Mesenchymal stem cell (in vitro differentiated cells and primary cell): ENCODE results near the gene RPS5.
A peak's percentile ranks its signal among the peaks of the same experiment; 100 is the strongest.
"Not testable (repeated sequence)": the region's sequence is repeated elsewhere in the genome, so short reads cannot be mapped to it uniquely, and the experiment has no call there.

ENCODE experiments used
- DNase-seq: peaks from one replicate; pipeline ENCODE4 v3.0.0-alpha.2; 2013
- H2AFZ ChIP-seq: one replicate; pipeline ENCODE4 v1.6.1; 2013; ENCODE audit warnings: low read depth, mild to moderate bottlenecking, control low read depth, inconsistent platforms, low read length, moderate library complexity
- H2AK5ac ChIP-seq: 2 replicates; pipeline ENCODE4 v1.6.1; 2013; ENCODE audit warnings: low read length, moderate library complexity, mild to moderate bottlenecking, inconsistent platforms; ENCODE audit not compliant: severe bottlenecking
- H2BK120ac ChIP-seq: one replicate; pipeline ENCODE4 v1.6.1; 2013; ENCODE audit warnings: low read depth, mild to moderate bottlenecking, inconsistent platforms, low read length, moderate library complexity
- H2BK12ac ChIP-seq, 2 experiments: one replicate each; pipeline ENCODE4 v1.6.1; 2013; ENCODE audit warnings: inconsistent platforms in 2 of 2, low read length in 2 of 2, mild to moderate bottlenecking in 2 of 2, moderate library complexity in 2 of 2, control low read depth in 1 of 2
- H2BK15ac ChIP-seq: one replicate; pipeline ENCODE4 v1.6.1; 2013; ENCODE audit warnings: mild to moderate bottlenecking, low read depth, inconsistent platforms; ENCODE audit not compliant: poor library complexity, severe bottlenecking
- H2BK5ac ChIP-seq: 2 replicates; pipeline ENCODE4 v1.6.1; 2013; ENCODE audit warnings: low read depth, mild to moderate bottlenecking, low read length, control low read depth, inconsistent platforms; ENCODE audit not compliant: poor library complexity, severe bottlenecking
- H3K14ac ChIP-seq, 2 experiments: one replicate each; pipeline ENCODE4 v1.6.1; 2013; ENCODE audit warnings: inconsistent platforms in 2 of 2, low read length in 2 of 2, control low read depth in 1 of 2, mild to moderate bottlenecking in 1 of 2, moderate library complexity in 1 of 2
- H3K18ac ChIP-seq, 2 experiments: one replicate each; pipeline ENCODE4 v1.6.1; 2013; ENCODE audit warnings: inconsistent platforms in 2 of 2, low read length in 2 of 2, control low read depth in 1 of 2, low read depth in 1 of 2, mild to moderate bottlenecking in 1 of 2
- H3K23ac ChIP-seq, 2 experiments: one replicate each; pipeline ENCODE4 v1.6.1; 2013; ENCODE audit warnings: inconsistent platforms in 2 of 2, low read length in 2 of 2, mild to moderate bottlenecking in 2 of 2, moderate library complexity in 2 of 2, control low read depth in 1 of 2
- H3K27ac ChIP-seq: 2 replicates; pipeline ENCODE4 v1.5.1; 2013; ENCODE audit warnings: mild to moderate bottlenecking, moderate library complexity, low read length, control low read depth, inconsistent platforms; ENCODE audit not compliant: poor library complexity, severe bottlenecking
- H3K27me3 ChIP-seq, 2 experiments: 2 replicates each; pipeline versions ENCODE4 v1.6.1 to v1.7.0; 2013; ENCODE audit warnings: low read length in 2 of 2, mild to moderate bottlenecking in 2 of 2, moderate library complexity in 2 of 2, control low read depth in 1 of 2, inconsistent platforms in 1 of 2; ENCODE audit not compliant: control insufficient read depth in 1 of 2, insufficient read depth in 1 of 2
- H3K36me3 ChIP-seq, 2 experiments: 2 replicates each; pipeline versions ENCODE4 v1.6.1 to v1.7.0; 2013; ENCODE audit warnings: low read length in 2 of 2, control low read depth in 1 of 2, inconsistent platforms in 1 of 2, low read depth in 1 of 2, mild to moderate bottlenecking in 1 of 2; ENCODE audit not compliant: insufficient read depth in 2 of 2, control insufficient read depth in 1 of 2
- H3K4ac ChIP-seq, 2 experiments: one replicate each; pipeline ENCODE4 v1.6.1; 2013; ENCODE audit warnings: inconsistent platforms in 2 of 2, low read length in 2 of 2, mild to moderate bottlenecking in 2 of 2, moderate library complexity in 2 of 2, control low read depth in 1 of 2, low read depth in 1 of 2
- H3K4me1 ChIP-seq: 2 replicates; pipeline ENCODE4 v1.6.1; 2013; ENCODE audit warnings: low read depth, low read length, control low read depth; ENCODE audit not compliant: control insufficient read depth, insufficient read depth
- H3K4me2 ChIP-seq: 2 replicates; pipeline ENCODE4 v1.6.1; 2013; ENCODE audit warnings: low read length, mild to moderate bottlenecking, inconsistent platforms; ENCODE audit not compliant: poor library complexity, severe bottlenecking
- H3K4me3 ChIP-seq, 2 experiments: 2 replicates each; pipeline versions ENCODE4 v1.5.1 to v1.7.0; 2013; ENCODE audit warnings: low read length in 2 of 2, mild to moderate bottlenecking in 2 of 2, control low read depth in 1 of 2, low read depth in 1 of 2; ENCODE audit not compliant: insufficient read depth in 1 of 2
- H3K79me1 ChIP-seq: replicated peaks from 2 replicates; pipeline ENCODE4 v1.6.1; 2013; ENCODE audit warnings: mild to moderate bottlenecking, control low read depth, low read length, inconsistent platforms; ENCODE audit not compliant: poor library complexity, severe bottlenecking
- H3K9ac ChIP-seq: 2 replicates; pipeline ENCODE4 v1.7.0; 2013; ENCODE audit warnings: mild to moderate bottlenecking, low read length, moderate library complexity
- H3K9me3 ChIP-seq: 2 replicates; pipeline ENCODE4 v1.7.0; 2013; ENCODE audit warnings: mild to moderate bottlenecking, low read length; ENCODE audit not compliant: control insufficient read depth
- H4K8ac ChIP-seq: one replicate; pipeline ENCODE4 v1.6.1; 2013; ENCODE audit warnings: inconsistent platforms, mild to moderate bottlenecking, low read length, moderate library complexity
- H4K91ac ChIP-seq: one replicate; pipeline ENCODE4 v1.6.1; 2013; ENCODE audit warnings: mild to moderate bottlenecking, low read length, inconsistent platforms
- WGBS: methylation state at CpG from one replicate; pipeline ENCODE4 v1.1.7; 2013; ENCODE audit warnings: mixed read lengths; 5-methylcytosine and 5-hydroxymethylcytosine counted together

RPS5 gene

DNA sequence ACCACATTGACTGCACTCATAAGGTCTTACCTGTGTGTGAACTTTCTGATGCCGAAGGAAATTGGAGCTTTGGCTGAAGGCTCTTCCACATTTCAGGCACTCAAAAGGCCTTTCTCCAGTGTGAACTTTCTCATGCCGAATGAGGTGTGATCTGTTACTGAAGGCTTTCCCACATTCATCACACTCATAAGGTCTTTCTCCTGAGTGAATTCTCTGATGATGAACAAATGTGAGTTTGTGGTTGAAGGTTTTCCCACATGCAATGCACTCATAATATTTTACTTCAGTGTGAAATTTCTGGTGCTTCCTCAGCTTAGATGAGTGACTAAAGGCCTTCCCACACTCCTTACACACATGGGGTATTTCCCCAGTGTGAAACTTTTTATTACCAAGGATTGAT, 47.1 kb downstream of the RPS5 start:
- Histone ChIP-seq H3K36me3 (peaks cover 59 to 77% of the 10 kb centered on the region in 2 experiments), H4K8ac (no peak overlapping the region), H4K91ac (no peak overlapping the region), H2AK5ac (no peak overlapping the region), H2BK15ac (no peak overlapping the region), H3K4me3 (peak overlapping the region in 1 of 2 experiments; percentile 63), H2BK12ac (no peak overlapping the region), H2AFZ (no peak overlapping the region), H3K23ac (no peak overlapping the region), H3K79me1 (peaks cover 6% of the 10 kb centered on the region), H3K4me1 (peaks cover 2% of the 10 kb centered on the region), H3K14ac (no peak overlapping the region), H3K18ac (no peak overlapping the region), H2BK5ac (no peak overlapping the region), H3K9ac (no peak overlapping the region), H3K4ac (no peak overlapping the region), H3K27ac (no peak overlapping the region), H3K4me2 (no peak overlapping the region), H3K27me3 (no peaks in the 10 kb centered on the region), H2BK120ac (no peak overlapping the region), H3K9me3 (peaks cover 94% of the 10 kb centered on the region)
- WGBS, result 100% methylated on average over 1 of the region's 2 CpGs
- DNase-seq, result no peak

- peak within 1 kb of the TSS in 1 of 2 experiments; percentile 78 for H3K14ac ChIP-seq
- H3K4ac ChIP-seq, result peak within 1 kb of the TSS; percentile 42 to 49
- peak within 1 kb of the TSS; percentile 99 for H4K8ac ChIP-seq
- DNase-seq, result peak; percentile 99
- 39% methylated on average over 59 of the region's 59 CpGs for WGBS
- H3K4me2 ChIP-seq, result peak within 1 kb of the TSS; percentile 71
- H3K27ac ChIP-seq, result peak within 1 kb of the TSS; percentile 66
- H2AFZ ChIP-seq, result peak within 1 kb of the TSS; percentile 69
- H3K9ac ChIP-seq, result peak within 1 kb of the TSS; percentile 93
- no peak within 1 kb of the TSS for H3K23ac ChIP-seq
- no peaks in the 10 kb centered on the region for H3K27me3 ChIP-seq
- peak within 1 kb of the TSS; percentile 2 for H2AK5ac ChIP-seq
- peak within 1 kb of the TSS; percentile 57 for H4K91ac ChIP-seq
- peaks cover 14% of the 10 kb centered on the region for H3K4me1 ChIP-seq
- peaks cover 42% of the 10 kb centered on the region for H3K9me3 ChIP-seq
- no peak within 1 kb of the TSS for H2BK12ac ChIP-seq
- peak within 1 kb of the TSS; percentile 82 to 97 for H3K4me3 ChIP-seq
- H2BK120ac ChIP-seq, result no peak within 1 kb of the TSS
- peaks cover 21 to 32% of the 10 kb centered on the region in 2 experiments for H3K36me3 ChIP-seq
- peak within 1 kb of the TSS; percentile 44 for H2BK15ac ChIP-seq
- peak within 1 kb of the TSS; percentile 33 for H2BK5ac ChIP-seq
- peaks cover 11% of the 10 kb centered on the region for H3K79me1 ChIP-seq
- peak within 1 kb of the TSS; percentile 44 to 48 for H3K18ac ChIP-seq
These were observed 52.8 kb downstream of the RPS5 start, which contains the start of gene ZNF132 for GRCh38 chr19:58439576-58440554. Gene ZNF132 (minus strand): TSS chr19:58440153. CDS start chr19:58439821, 332 bp downstream.

- Histone ChIP-seq H3K4me2 (peak overlapping the region; percentile 71), H4K8ac (peak overlapping the region; percentile 98), H3K23ac (no peak overlapping the region), H3K79me1 (peaks cover 11% of the 10 kb centered on the region), H2AFZ (no peak overlapping the region), H2AK5ac (no peak overlapping the region), H2BK5ac (no peak overlapping the region), H3K9me3 (peaks cover 35% of the 10 kb centered on the region), H3K27ac (peak overlapping the region; percentile 4), H2BK12ac (no peak overlapping the region), H2BK15ac (no peak overlapping the region), H3K4me1 (peaks cover 14% of the 10 kb centered on the region), H3K4me3 (peak overlapping the region; percentile 53 to 97), H3K36me3 (peaks cover 16 to 25% of the 10 kb centered on the region in 2 experiments), H3K18ac (peak overlapping the region; percentile 7 to 11), H2BK120ac (no peak overlapping the region), H3K9ac (peak overlapping the region; percentile 85), H4K91ac (no peak overlapping the region), H3K14ac (no peak overlapping the region), H3K4ac (no peak overlapping the region), H3K27me3 (no peaks in the 10 kb centered on the region)
- DNase-seq, result no peak
- 83% methylated on average over 31 of the region's 31 CpGs for WGBS
These were observed 53.5 kb downstream of the RPS5 start for GRCh38 chr19:58440556-58440955.

GRCh38 chr19:58442986-58443385, 55.9 kb downstream of the RPS5 start:
- H3K9me3 ChIP-seq, result peaks cover 14% of the 10 kb centered on the region
- H3K9ac ChIP-seq, H4K91ac ChIP-seq, H3K27me3 ChIP-seq, H2BK5ac ChIP-seq, H3K18ac ChIP-seq, H3K4ac ChIP-seq, H2BK120ac ChIP-seq, H3K4me3 ChIP-seq, H2BK15ac ChIP-seq, DNase-seq, H2AK5ac ChIP-seq, H3K79me1 ChIP-seq, H3K27ac ChIP-seq, H3K23ac ChIP-seq, H3K4me2 ChIP-seq, H4K8ac ChIP-seq, H3K36me3 ChIP-seq, H2AFZ ChIP-seq, H2BK12ac ChIP-seq, H3K14ac ChIP-seq: not testable (repeated sequence)
- H3K4me1 ChIP-seq, result peaks cover 14% of the 10 kb centered on the region
- 78% methylated on average over 7 of the region's 7 CpGs for WGBS
